GM21576 (cell line): ENCODE data around the gene TNFRSF13B.
A peak's percentile ranks its signal among the peaks of the same experiment; 100 is the strongest.
"Not testable (repeated sequence)": the region's sequence is repeated elsewhere in the genome, so short reads cannot be mapped to it uniquely, and the experiment has no call there.

ENCODE experiments used
- ATAC-seq: cut with Tn5 transposase; IDR thresholded peaks from one replicate; pipeline ENCODE4 v1.9.1; 2021; ENCODE audit warnings: mild to moderate bottlenecking, moderate library complexity; ENCODE audit not compliant: unreplicated experiment

The TNFRSF13B gene

GRCh38 chr17:16987830-16988601, 16.1 kb upstream of the TNFRSF13B start:
- peak; percentile 62 for ATAC-seq

GRCh38 chr17:16987066-16987829, 15.3 kb upstream of the TNFRSF13B start:
- no peak for ATAC-seq

- ATAC-seq = no peak
Observed at GRCh38 chr17:16986391-16986790, 14.5 kb upstream of the TNFRSF13B start.

- no peak for ATAC-seq
Observed at GRCh38 chr17:16981928-16982327, 10.0 kb upstream of the TNFRSF13B start.

- ATAC-seq = peak; percentile 37
Observed at GRCh38 chr17:16980813-16981731, 9.2 kb upstream of the TNFRSF13B start.

GRCh38 chr17:16980061-16980460, 8.1 kb upstream of the TNFRSF13B start:
- no peak for ATAC-seq

- ATAC-seq = not testable (repeated sequence)
Observed at GRCh38 chr17:16979237-16979823, 7.4 kb upstream of the TNFRSF13B start.

- no peak for ATAC-seq
Observed at GRCh38 chr17:16977932-16978331, 6.0 kb upstream of the TNFRSF13B start.

- ATAC-seq = no peak
Observed at GRCh38 chr17:16976725-16977550, 5.0 kb upstream of the TNFRSF13B start.

GRCh38 chr17:16975744-16976625, 4.1 kb upstream of the TNFRSF13B start:
- ATAC-seq = peak; percentile 22

GRCh38 chr17:16975277-16975651, 3.3 kb upstream of the TNFRSF13B start:
- ATAC-seq = no peak

GRCh38 chr17:16974569-16975276, 2.8 kb upstream of the TNFRSF13B start:
- ATAC-seq = no peak

- peak; percentile 26 for ATAC-seq
Observed at GRCh38 chr17:16973760-16974540, 2.0 kb upstream of the TNFRSF13B start.

GRCh38 chr17:16973043-16973442, 1.1 kb upstream of the TNFRSF13B start:
- not testable (repeated sequence) for ATAC-seq

GRCh38 chr17:16972346-16972745, 428 bp upstream of the TNFRSF13B start:
- no peak for ATAC-seq

- ATAC-seq = no peak
Observed at GRCh38 chr17:16969931-16970906, 1.7 kb downstream of the TNFRSF13B start.
